ENCODE measurements around the gene KIAA0753.
"Not testable (repeated sequence)": the region's sequence is repeated elsewhere in the genome, so short reads cannot be mapped to it uniquely, and the experiment has no call there.

- TF ChIP-seq SPI1 (IDR thresholded peaks at IDR 0.05; ENCODE audit: borderline replicate concordance, low read depth); CTCF (IDR thresholded peaks at IDR 0.05; ENCODE audit: insufficient read depth, low read length); GABPA (IDR thresholded peaks at IDR 0.05; ENCODE audit: low read depth): not testable (repeated sequence)
Observed at GRCh38 chr17:6593371-6593770, 47.1 kb downstream of the KIAA0753 start.

All from HL-60 (cell line).